HCT116 (cell line): ENCODE data around the gene SFXN5. TPM values are rescaled to one million over a fixed set of nuclear protein-coding genes. Genes with fewer than 3 reads are reported as not detected.

ENCODE experiments used
- ATAC-seq: fragments of 200-7000 bp; cut with Tn5 transposase; 2 replicates; pipeline ENCODE4 v1.9.1; 2020; ENCODE audit warnings: mild to moderate bottlenecking, moderate library complexity
- BruUV-seq: library from RNA; stranded (reverse); fragments of 400-500 nt; replicated peaks from 2 replicates; lab custom pipeline; 2021; lab: Mats Ljungman, UMichigan
- CTCF ChIA-PET: fragments of 300-600 bp; sonication (Branson Sonifier 250); formaldehyde crosslinking; loops from one replicate; lab custom pipeline; 2021; ENCODE audit warnings: antibody characterized with exemption; lab: Charles Lee
- POLR2A ChIA-PET: fragments of 300-600, 350-600 bp; sonication (Branson Sonifier 250); formaldehyde crosslinking; loops from one replicate; lab custom pipeline; 2021; ENCODE audit warnings: antibody characterized with exemption; lab: Charles Lee
- RAD21 ChIA-PET, 2 experiments: fragments of 300-600 bp; sonication (Branson Sonifier 250); formaldehyde crosslinking; loops; one replicate each; lab custom pipeline; 2023; ENCODE audit warnings: low total read pairs in 2 of 2; ENCODE audit not compliant: uncharacterized antibody in 2 of 2, unreplicated experiment in 2 of 2, low non-redundant PET in 1 of 2; lab: Charles Lee
- DNase-seq: peaks from one replicate; pipeline ENCODE4 v3.0.0-alpha.2; 2010; ENCODE audit warnings: low read depth, low spot score
- H2AFZ ChIP-seq: fragments of 200-600 bp; shearing (Covaris generic), sonication (generic); 2 replicates; pipeline ENCODE4 v1.6.1; 2017; ENCODE audit warnings: low read depth, mixed run types, mixed read lengths, antibody characterized with exemption, low read length; ENCODE audit not compliant: poor library complexity, severe bottlenecking
- H3K27ac ChIP-seq: 2 replicates; pipeline ENCODE4 v1.5.1; 2012; ENCODE audit warnings: low read depth, low read length
- H3K27me3 ChIP-seq: fragments of 200-600 bp; sonication (generic); 2 replicates; pipeline ENCODE4 v1.6.1; 2016; ENCODE audit warnings: mixed run types, low read length, mixed read lengths; ENCODE audit not compliant: insufficient read depth
- H3K36me3 ChIP-seq, 2 experiments: fragments of 200-500 bp in 1 of 2; fragments of 200-600 bp in 1 of 2; sonication (Bioruptor generic) in 1 of 2; sonication (generic) in 1 of 2; 2 replicates each; pipeline versions ENCODE4 v1.5.1 to v1.6.1; 2014 to 2016; ENCODE audit warnings: low read length in 2 of 2, inconsistent platforms in 1 of 2, mixed read lengths in 1 of 2, mixed run types in 1 of 2; ENCODE audit not compliant: insufficient read depth in 2 of 2, control insufficient read depth in 1 of 2
- H3K4me1 ChIP-seq, 2 experiments: fragments of 200-600 bp in 1 of 2; sonication (generic) in 1 of 2; 2 replicates each; pipeline versions ENCODE4 v1.5.1 to v1.6.1; 2012 to 2017; ENCODE audit warnings: low read length in 2 of 2, inconsistent platforms in 1 of 2, mild to moderate bottlenecking in 1 of 2, mixed read lengths in 1 of 2, mixed run types in 1 of 2, moderate library complexity in 1 of 2; ENCODE audit not compliant: insufficient read depth in 2 of 2, control insufficient read depth in 1 of 2
- H3K4me2 ChIP-seq: fragments of 200-600 bp; sonication (generic); 2 replicates; pipeline ENCODE4 v1.6.1; 2017; ENCODE audit warnings: mixed run types, low read length, mixed read lengths
- H3K4me3 ChIP-seq, 2 experiments: fragments of 200-600 bp in 1 of 2; sonication (generic) in 1 of 2; replicated peaks in 1 of 2; 2 replicates each; pipeline ENCODE4 v1.5.1; 2011 to 2016; ENCODE audit warnings: low read length in 2 of 2, control low read depth in 1 of 2, low read depth in 1 of 2, mild to moderate bottlenecking in 1 of 2, mixed read lengths in 1 of 2, mixed run types in 1 of 2
- H3K79me2 ChIP-seq: fragments of 200-600 bp; sonication (generic); 2 replicates; pipeline ENCODE4 v1.6.1; 2017; ENCODE audit warnings: mild to moderate bottlenecking, mixed run types, low read length, moderate library complexity, mixed read lengths; ENCODE audit not compliant: insufficient read depth
- H3K9ac ChIP-seq: fragments of 200-600 bp; sonication (generic); 2 replicates; pipeline ENCODE4 v1.6.1; 2016; ENCODE audit warnings: low read length, mixed read lengths
- H3K9me2 ChIP-seq: fragments of 200-600 bp; sonication (generic), shearing (Covaris generic); 2 replicates; pipeline ENCODE4 v1.6.1; 2017; ENCODE audit warnings: mixed run types, mild to moderate bottlenecking, moderate library complexity; ENCODE audit not compliant: insufficient read depth
- H3K9me3 ChIP-seq, 2 experiments: fragments of 200-500 bp in 1 of 2; fragments of 200-600 bp in 1 of 2; sonication (Bioruptor generic) in 1 of 2; sonication (generic) in 1 of 2; 2 replicates each; pipeline ENCODE4 v1.6.1; 2014 to 2017; ENCODE audit warnings: low read length in 2 of 2, mixed read lengths in 2 of 2, inconsistent platforms in 1 of 2, low read depth in 1 of 2, mild to moderate bottlenecking in 1 of 2, mixed run types in 1 of 2, moderate library complexity in 1 of 2; ENCODE audit not compliant: control insufficient read depth in 1 of 2, insufficient read depth in 1 of 2
- H4K20me1 ChIP-seq: fragments of 200-600 bp; sonication (generic), shearing (Covaris generic); 2 replicates; pipeline ENCODE4 v1.6.1; 2017; ENCODE audit warnings: mixed run types, mild to moderate bottlenecking, moderate library complexity; ENCODE audit not compliant: insufficient read depth
- FOSL1 ChIP-seq: IDR thresholded peaks from 2 replicates; pipeline ENCODE4 v1.6.1; 2012; ENCODE audit warnings: low read depth
- JUND ChIP-seq: IDR thresholded peaks from 2 replicates; pipeline ENCODE4 v1.6.1; 2012
- RAD21 ChIP-seq: IDR thresholded peaks from 2 replicates; pipeline ENCODE4 v1.6.1; 2012; ENCODE audit warnings: low read depth, mild to moderate bottlenecking
- SRF ChIP-seq: IDR thresholded peaks from 2 replicates; pipeline ENCODE4 v1.6.1; 2012; ENCODE audit warnings: low read depth
- YY1 ChIP-seq: IDR thresholded peaks from 2 replicates; pipeline ENCODE4 v1.6.1; 2011; ENCODE audit warnings: low read length, low read depth, moderate library complexity, mild to moderate bottlenecking; ENCODE audit not compliant: insufficient replicate concordance; ENCODE audit errors: extremely low read depth
- intact Hi-C: fragments of 100-400 bp; cut with micrococcal nuclease; formaldehyde crosslinking; loops from 2 replicates; pipeline ENCODE4 v1.10.0; 2022
- total RNA-seq: library from RNA; stranded (reverse); gene quantifications from one replicate; pipeline ENCODE4 v1.2.1, GENCODE V29; 2021; ENCODE audit not compliant: unreplicated experiment

SFXN5 gene
- total RNA-seq, 1 experiment from 2014 or later: 10.0 TPM

DNA sequence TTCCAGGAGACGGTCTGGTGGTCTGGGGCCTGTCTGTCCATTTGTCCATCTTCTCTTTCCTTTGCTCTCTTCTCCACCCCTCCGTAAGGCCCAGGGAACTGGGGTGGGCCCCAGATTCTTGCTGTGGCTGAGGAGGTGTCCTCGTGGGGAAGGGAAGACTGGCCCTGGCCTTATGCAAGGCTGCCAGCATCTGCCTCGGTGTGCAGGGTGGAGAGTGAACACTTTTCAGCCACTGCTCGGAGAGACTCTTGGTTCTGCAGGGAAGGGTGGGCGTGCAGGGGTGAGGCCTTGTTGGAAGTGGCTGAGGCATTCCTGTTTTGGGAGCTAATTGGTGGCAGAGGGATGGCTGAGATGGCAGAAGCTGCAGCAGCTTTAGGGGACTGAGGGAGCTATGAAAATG is 131.2 kb downstream of the SFXN5 start:
- RAD21 ChIA-PET: no interaction called here

DNA sequence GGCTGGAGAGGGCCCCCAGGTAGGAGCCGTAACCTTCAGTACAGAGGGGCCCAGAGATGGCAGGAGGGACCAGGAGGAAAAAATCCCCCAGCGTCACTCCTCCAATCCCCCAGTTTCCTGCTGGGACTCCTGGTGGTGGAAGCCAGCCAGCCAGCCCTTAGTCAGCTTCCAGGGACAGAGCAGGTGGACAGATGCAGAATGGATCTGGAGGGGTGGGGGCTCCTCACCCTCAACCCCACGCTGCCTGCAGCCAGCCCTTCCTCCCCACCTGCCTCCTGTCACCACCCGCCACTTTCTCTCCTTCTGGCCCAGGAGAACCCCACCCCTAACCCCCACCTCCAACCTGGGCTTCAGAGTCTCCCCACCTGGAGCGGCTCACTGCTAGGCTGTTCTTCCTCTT is 133.1 kb downstream of the SFXN5 start:
- Histone ChIP-seq H3K9me2 (no peaks in the 10 kb centered on the region), H3K36me3 (no peaks in the 10 kb centered on the region), H3K4me2 (no peak overlapping the region), H3K4me1 (peaks cover 0 to 6% of the 10 kb centered on the region in 2 experiments; a peak in 1 of 4 replicates), H3K4me3 (no peak overlapping the region), H3K27me3 (no peaks in the 10 kb centered on the region), H3K9ac (no peak overlapping the region), H3K79me2 (no peaks in the 10 kb centered on the region), H3K27ac (no peak overlapping the region), H3K9me3 (no peaks in the 10 kb centered on the region), H4K20me1 (no peaks in the 10 kb centered on the region), H2AFZ (no peak overlapping the region)
- BruUV-seq: no TSS peak
- TF ChIP-seq YY1 (no peak), JUND (no peak), FOSL1 (no peak), RAD21 (no peak), SRF (no peak)
- ChIA-PET POLR2A (no interaction called here), RAD21 (no interaction called here), CTCF (no interaction called here)
- ATAC-seq (no peak), DNase-seq (no peak)
- intact Hi-C loops: no loop called here

More for the DNA sequence above, 131.2 kb downstream of the SFXN5 start:
- ATAC-seq: no peak
- Histone ChIP-seq H4K20me1 (no peaks in the 10 kb centered on the region), H3K9me3 (no peaks in the 10 kb centered on the region), H3K79me2 (no peaks in the 10 kb centered on the region), H3K9me2 (no peaks in the 10 kb centered on the region), H3K27me3 (no peaks in the 10 kb centered on the region), H3K36me3 (no peaks in the 10 kb centered on the region), H2AFZ (no peak overlapping the region), H3K4me1 (no peaks in the 10 kb centered on the region), H3K27ac (no peak overlapping the region), H3K4me2 (no peak overlapping the region), H3K4me3 (no peak overlapping the region), H3K9ac (no peak overlapping the region)
- intact Hi-C loops: no loop called here
- ChIA-PET POLR2A (no interaction called here), CTCF (interaction anchor here (1.6 kb wide), 1 partner anchor 47 kb away, joined by 3 read pairs; no protein-coding TSS in a partner anchor)
- TF ChIP-seq JUND: no peak
- no TSS peak for BruUV-seq
- no peak for DNase-seq
